T-helper 17 cell (primary cell): ENCODE measurements around the gene KIF16B. TPM values are rescaled to one million over a fixed set of nuclear protein-coding genes. Genes with fewer than 3 reads are reported as not detected.

Experiments used
- ATAC-seq: fragments of 150-1000 bp; cut with Tn5 transposase; 2 replicates; pipeline ENCODE4 v1.10.0; 2021; ENCODE audit warnings: mild to moderate bottlenecking, moderate library complexity
- DNase-seq, 3 donors: peaks; one replicate each; pipeline versions ENCODE4 v3.0.0 to v3.0.0-alpha.2; 2020 to 2021
- H3K9me3 ChIP-seq: one replicate; pipeline ENCODE4 v1.7.0; 2013; ENCODE audit warnings: low read length, mild to moderate bottlenecking; ENCODE audit not compliant: control insufficient read depth, poor library complexity, severe bottlenecking
- H3K27ac Mint-ChIP-seq: one replicate; pipeline ENCODE4 v1.8.0; 2022; ENCODE audit warnings: mild to moderate bottlenecking, moderate library complexity, mixed read lengths
- H3K27me3 Mint-ChIP-seq: one replicate; pipeline ENCODE4 v1.8.0; 2022; ENCODE audit warnings: mixed read lengths
- H3K36me3 Mint-ChIP-seq: one replicate; pipeline ENCODE4 v1.8.0; 2022; ENCODE audit warnings: low read depth, mixed read lengths
- H3K4me1 Mint-ChIP-seq: one replicate; pipeline ENCODE4 v1.8.0; 2022; ENCODE audit warnings: mild to moderate bottlenecking, mixed read lengths
- H3K4me3 Mint-ChIP-seq: one replicate; pipeline ENCODE4 v1.8.0; 2022; ENCODE audit warnings: mild to moderate bottlenecking, moderate library complexity, mixed read lengths
- total RNA-seq, 4 donors: library from RNA in 2 of 4; stranded (reverse) in 2 of 4; gene quantifications; one replicate each; pipeline ENCODE4 v1.2.3 and lab custom pipeline; 2022 to 2026

The KIF16B gene
- total RNA-seq, 2 donors from 2014 or later, result 11.1 to 12.0 TPM

- Mint-ChIP-seq H3K36me3 (peaks cover 4% of the 10 kb centered on the region), H3K27me3 (no peaks in the 10 kb centered on the region), H3K27ac (no peak overlapping the region), H3K4me1 (no peaks in the 10 kb centered on the region), H3K4me3 (no peak overlapping the region)
- DNase-seq, result no peak
- ATAC-seq, result no peak
- H3K9me3 ChIP-seq, result no peaks in the 10 kb centered on the region
Measured at GRCh38 chr20:16412906-16413305, 160.3 kb downstream of the KIF16B start.

- DNase-seq (no peak), ATAC-seq (no peak)
- Mint-ChIP-seq H3K27me3 (no peaks in the 10 kb centered on the region), H3K36me3 (peaks cover 2% of the 10 kb centered on the region), H3K27ac (no peak overlapping the region), H3K4me1 (no peaks in the 10 kb centered on the region), H3K4me3 (no peak overlapping the region)
- H3K9me3 ChIP-seq, result no peaks in the 10 kb centered on the region
Measured at GRCh38 chr20:16411361-16411760, 161.9 kb downstream of the KIF16B start.

GRCh38 chr20:16410626-16411025, 162.6 kb downstream of the KIF16B start:
- no peak for ATAC-seq
- Mint-ChIP-seq H3K4me1 (no peaks in the 10 kb centered on the region), H3K27ac (no peak overlapping the region), H3K27me3 (no peaks in the 10 kb centered on the region), H3K4me3 (no peak overlapping the region), H3K36me3 (peaks cover 5% of the 10 kb centered on the region)
- H3K9me3 ChIP-seq, result no peaks in the 10 kb centered on the region
- no peak for DNase-seq

GRCh38 chr20:16408981-16409380, 164.3 kb downstream of the KIF16B start:
- Mint-ChIP-seq H3K27ac (no peak overlapping the region), H3K27me3 (no peaks in the 10 kb centered on the region), H3K36me3 (peaks cover 7% of the 10 kb centered on the region), H3K4me3 (no peak overlapping the region), H3K4me1 (no peaks in the 10 kb centered on the region)
- DNase-seq (no peak), ATAC-seq (no peak)
- no peaks in the 10 kb centered on the region for H3K9me3 ChIP-seq

- H3K27ac Mint-ChIP-seq, result no peak overlapping the region
- H3K27me3 Mint-ChIP-seq, result no peaks in the 10 kb centered on the region
- H3K4me3 Mint-ChIP-seq, result no peak overlapping the region
- no peak for ATAC-seq
- H3K36me3 Mint-ChIP-seq, result peaks cover 7% of the 10 kb centered on the region
- H3K4me1 Mint-ChIP-seq, result no peaks in the 10 kb centered on the region
- no peaks in the 10 kb centered on the region for H3K9me3 ChIP-seq
- no peak for DNase-seq
Measured at GRCh38 chr20:16407251-16408067, 165.8 kb downstream of the KIF16B start.

- Mint-ChIP-seq H3K4me3 (no peak overlapping the region), H3K36me3 (peaks cover 9% of the 10 kb centered on the region), H3K27ac (no peak overlapping the region), H3K27me3 (no peaks in the 10 kb centered on the region), H3K4me1 (no peaks in the 10 kb centered on the region)
- H3K9me3 ChIP-seq, result no peaks in the 10 kb centered on the region
- ATAC-seq, result no peak
- no peak for DNase-seq
Measured at GRCh38 chr20:16405254-16405653, 168.0 kb downstream of the KIF16B start.

GRCh38 chr20:16404640-16405039, 168.6 kb downstream of the KIF16B start:
- Mint-ChIP-seq H3K4me1 (no peaks in the 10 kb centered on the region), H3K27me3 (no peaks in the 10 kb centered on the region), H3K4me3 (no peak overlapping the region), H3K36me3 (peaks cover 11% of the 10 kb centered on the region), H3K27ac (no peak overlapping the region)
- no peak for ATAC-seq
- H3K9me3 ChIP-seq, result no peaks in the 10 kb centered on the region
- no peak for DNase-seq

GRCh38 chr20:16404171-16404570, 169.1 kb downstream of the KIF16B start:
- Mint-ChIP-seq H3K4me3 (no peak overlapping the region), H3K4me1 (no peaks in the 10 kb centered on the region), H3K27me3 (no peaks in the 10 kb centered on the region), H3K36me3 (peaks cover 12% of the 10 kb centered on the region), H3K27ac (no peak overlapping the region)
- ATAC-seq (no peak), DNase-seq (no peak)
- no peaks in the 10 kb centered on the region for H3K9me3 ChIP-seq

- no peaks in the 10 kb centered on the region for H3K9me3 ChIP-seq
- Mint-ChIP-seq H3K36me3 (peaks cover 13% of the 10 kb centered on the region), H3K27me3 (no peaks in the 10 kb centered on the region), H3K27ac (no peak overlapping the region), H3K4me3 (no peak overlapping the region), H3K4me1 (no peaks in the 10 kb centered on the region)
- no peak for DNase-seq
- no peak for ATAC-seq
Measured at GRCh38 chr20:16400234-16400633, 173.0 kb downstream of the KIF16B start.

GRCh38 chr20:16399801-16400200, 173.4 kb downstream of the KIF16B start:
- Mint-ChIP-seq H3K4me1 (no peaks in the 10 kb centered on the region), H3K27me3 (no peaks in the 10 kb centered on the region), H3K4me3 (no peak overlapping the region), H3K36me3 (peaks cover 13% of the 10 kb centered on the region), H3K27ac (no peak overlapping the region)
- ATAC-seq, result no peak
- H3K9me3 ChIP-seq, result no peaks in the 10 kb centered on the region
- no peak for DNase-seq

GRCh38 chr20:16397086-16397485, 176.2 kb downstream of the KIF16B start:
- H3K36me3 Mint-ChIP-seq, result peaks cover 10% of the 10 kb centered on the region
- no peaks in the 10 kb centered on the region for H3K9me3 ChIP-seq
- no peak overlapping the region for H3K4me3 Mint-ChIP-seq
- no peak for ATAC-seq
- H3K4me1 Mint-ChIP-seq, result no peaks in the 10 kb centered on the region
- no peak overlapping the region for H3K27ac Mint-ChIP-seq
- DNase-seq, result no peak
- H3K27me3 Mint-ChIP-seq, result no peaks in the 10 kb centered on the region

GRCh38 chr20:16395366-16395765, 177.9 kb downstream of the KIF16B start:
- no peaks in the 10 kb centered on the region for H3K27me3 Mint-ChIP-seq
- DNase-seq (no peak), ATAC-seq (no peak)
- no peak overlapping the region for H3K4me3 Mint-ChIP-seq
- no peaks in the 10 kb centered on the region for H3K9me3 ChIP-seq
- H3K36me3 Mint-ChIP-seq, result peaks cover 17% of the 10 kb centered on the region
- no peak overlapping the region for H3K27ac Mint-ChIP-seq
- H3K4me1 Mint-ChIP-seq, result no peaks in the 10 kb centered on the region

- ATAC-seq, result no peak
- no peak overlapping the region for H3K27ac Mint-ChIP-seq
- H3K4me1 Mint-ChIP-seq, result no peaks in the 10 kb centered on the region
Measured at GRCh38 chr20:16394784-16395183, 178.5 kb downstream of the KIF16B start.

GRCh38 chr20:16393836-16394235, 179.4 kb downstream of the KIF16B start:
- DNase-seq (no peak), ATAC-seq (no peak)
- Mint-ChIP-seq H3K4me3 (no peak overlapping the region), H3K36me3 (peaks cover 14% of the 10 kb centered on the region), H3K4me1 (no peaks in the 10 kb centered on the region), H3K27ac (no peak overlapping the region), H3K27me3 (no peaks in the 10 kb centered on the region)
- H3K9me3 ChIP-seq, result no peaks in the 10 kb centered on the region

More at GRCh38 chr20:16394784-16395183, 178.5 kb downstream of the KIF16B start:
- no peaks in the 10 kb centered on the region for H3K9me3 ChIP-seq
- Mint-ChIP-seq H3K36me3 (peaks cover 17% of the 10 kb centered on the region), H3K4me3 (no peak overlapping the region), H3K27me3 (no peaks in the 10 kb centered on the region)
- DNase-seq, result no peak
